Gastroesophageal sphincter (tissue), 4 donors: ENCODE measurements around the gene AFG1L. TPM values are rescaled to one million over a fixed set of nuclear protein-coding genes. Genes with fewer than 3 reads are reported as not detected.

ENCODE experiments used
- ATAC-seq: fragments of 150-250 bp; one replicate; pipeline ENCODE4 v1.9.1; 2016; ENCODE audit warnings: mild to moderate bottlenecking, moderate library complexity
- H3K27ac ChIP-seq, 4 donors: fragments of 200-600 bp; sonication (generic) in 3 of 4; 1 replicate in 3 of 4; 2 replicates in 1 of 4; pipeline ENCODE4 v1.5.1; 2016 to 2019
- H3K27me3 ChIP-seq: fragments of 200-600 bp; sonication (generic); one replicate; pipeline ENCODE4 v1.5.1; 2019
- H3K36me3 ChIP-seq, 2 donors: fragments of 200-600 bp; sonication (generic); one replicate each; pipeline ENCODE4 v1.5.1; 2019; ENCODE audit warnings: control low read depth in 1 of 2
- H3K4me1 ChIP-seq, 3 donors: fragments of 200-600 bp; sonication (generic); 1 replicate in 2 of 3; 2 replicates in 1 of 3; pipeline ENCODE4 v1.5.1; 2016 to 2019; ENCODE audit warnings: control low read depth in 2 of 3
- H3K4me3 ChIP-seq, 2 donors: fragments of 200-600 bp; sonication (generic); one replicate each; pipeline ENCODE4 v1.5.1; 2019; ENCODE audit warnings: mild to moderate bottlenecking in 1 of 2, moderate library complexity in 1 of 2
- H3K9me3 ChIP-seq, 3 donors: fragments of 200-600 bp; sonication (generic); one replicate each; pipeline ENCODE4 v1.5.1; 2017 to 2019; ENCODE audit warnings: control low read depth in 2 of 3
- CTCF ChIP-seq, 4 experiments: fragments of 200-600 bp in 2 of 4; fragments of 450-650 bp in 2 of 4; sonication (generic) in 1 of 4; IDR thresholded peaks; one replicate each; pipeline ENCODE4 v1.5.1; 2017 to 2019; ENCODE audit warnings: antibody characterized with exemption in 4 of 4, mild to moderate bottlenecking in 2 of 4, moderate library complexity in 2 of 4
- EP300 ChIP-seq: sonication (generic); formaldehyde crosslinking; IDR thresholded peaks from one replicate; pipeline ENCODE4 v1.6.1; 2017; ENCODE audit warnings: antibody characterized with exemption, mild to moderate bottlenecking
- POLR2A ChIP-seq, 2 donors: fragments of 450-650 bp; IDR thresholded peaks; one replicate each; pipeline ENCODE4 v1.6.1; 2017; ENCODE audit warnings: antibody characterized with exemption in 2 of 2, mild to moderate bottlenecking in 2 of 2, moderate library complexity in 1 of 2
- POLR2AphosphoS5 ChIP-seq: sonication (generic); formaldehyde crosslinking; IDR thresholded peaks from one replicate; pipeline ENCODE4 v1.6.1; 2017; ENCODE audit warnings: antibody characterized with exemption
- WGBS, 2 donors: methylation state at CpG; one replicate each; pipeline ENCODE4 v1.1.5; 2018; ENCODE audit warnings: low coverage in 1 of 2; 5-methylcytosine and 5-hydroxymethylcytosine counted together
- total RNA-seq, 4 donors: library from RNA; depleted of rRNA; stranded (reverse); fragments of >200 nt; gene quantifications; one replicate each; pipeline ENCODE4 v1.1.0, GENCODE V29; 2016

The AFG1L gene
- total RNA-seq, 4 donors from 2014 or later, result 1.6 to 7.6 (median 5.7) TPM

DNA sequence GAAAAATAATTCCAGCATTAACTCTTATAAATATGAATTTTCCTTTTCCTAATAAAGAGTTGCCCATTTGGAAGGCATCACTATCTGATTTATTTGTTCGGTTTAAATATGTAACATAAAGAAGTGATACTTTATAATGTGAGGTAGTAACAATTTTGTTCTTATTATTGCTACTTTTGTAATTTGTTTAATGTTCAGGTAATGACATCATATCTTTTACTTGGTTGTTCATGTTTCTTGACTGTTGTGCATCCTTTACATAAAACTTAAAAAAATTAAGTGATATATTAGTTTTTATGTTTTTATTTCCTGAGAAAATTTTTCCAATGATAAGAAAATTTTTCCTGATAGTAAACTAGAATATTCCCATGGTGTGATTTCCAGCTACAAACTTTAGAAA, 124.6 kb downstream of the AFG1L start:
- no peak for ATAC-seq
- H3K9me3 ChIP-seq, result no peaks in the 10 kb centered on the region
- H3K4me1 ChIP-seq, result no peaks in the 10 kb centered on the region
- H3K4me3 ChIP-seq, result no peak overlapping the region
- H3K27ac ChIP-seq, result no peak overlapping the region
- TF ChIP-seq CTCF (IDR thresholded peaks at IDR 0.05) (no peak), POLR2AphosphoS5 (no peak), POLR2A (IDR thresholded peaks at IDR 0.05) (no peak)
- H3K27me3 ChIP-seq, result no peaks in the 10 kb centered on the region
- 92 to 93% methylated on average over 1 of the region's 1 CpG for WGBS, 2 donors
- H3K36me3 ChIP-seq, result no peaks in the 10 kb centered on the region

GRCh38 chr6:108419934-108420609, 125.2 kb downstream of the AFG1L start:
- Histone ChIP-seq H3K9me3 (no peaks in the 10 kb centered on the region), H3K4me3 (no peak overlapping the region), H3K4me1 (no peaks in the 10 kb centered on the region), H3K36me3 (no peaks in the 10 kb centered on the region), H3K27ac (no peak overlapping the region), H3K27me3 (no peaks in the 10 kb centered on the region)
- 68 to 71% methylated on average over 2 of the region's 2 CpGs for WGBS, 2 donors
- no peak for ATAC-seq
- TF ChIP-seq POLR2A (IDR thresholded peaks at IDR 0.05) (no peak), CTCF (IDR thresholded peaks at IDR 0.05) (no peak), POLR2AphosphoS5 (no peak), EP300 (no peak)

GRCh38 chr6:108421366-108421765, 126.5 kb downstream of the AFG1L start:
- 92 to 95% methylated on average over 4 to 6 of the region's 6 CpGs for WGBS, 2 donors
- H3K4me3 ChIP-seq, result no peak overlapping the region
- ATAC-seq, result no peak
- H3K36me3 ChIP-seq, result no peaks in the 10 kb centered on the region
- no peaks in the 10 kb centered on the region for H3K27me3 ChIP-seq
- H3K27ac ChIP-seq, result no peak overlapping the region
- H3K9me3 ChIP-seq, result no peaks in the 10 kb centered on the region
- H3K4me1 ChIP-seq, result no peaks in the 10 kb centered on the region
- TF ChIP-seq EP300, result no peak
- no peak for TF ChIP-seq POLR2AphosphoS5
- no peak for TF ChIP-seq CTCF (IDR thresholded peaks at IDR 0.05)
- no peak for TF ChIP-seq POLR2A (IDR thresholded peaks at IDR 0.05)

GRCh38 chr6:108423982-108424705, 129.3 kb downstream of the AFG1L start:
- no peak for TF ChIP-seq POLR2A (IDR thresholded peaks at IDR 0.05)
- TF ChIP-seq POLR2AphosphoS5, result no peak
- no peak for TF ChIP-seq CTCF (IDR thresholded peaks at IDR 0.05)
- TF ChIP-seq EP300, result no peak
- Histone ChIP-seq H3K4me3 (no peak overlapping the region), H3K27me3 (no peaks in the 10 kb centered on the region), H3K36me3 (no peaks in the 10 kb centered on the region), H3K4me1 (no peaks in the 10 kb centered on the region), H3K9me3 (no peaks in the 10 kb centered on the region), H3K27ac (no peak overlapping the region)
- ATAC-seq, result no peak
- WGBS, 2 donors, result 88 to 100% methylated on average over 1 of the region's 1 CpG

DNA sequence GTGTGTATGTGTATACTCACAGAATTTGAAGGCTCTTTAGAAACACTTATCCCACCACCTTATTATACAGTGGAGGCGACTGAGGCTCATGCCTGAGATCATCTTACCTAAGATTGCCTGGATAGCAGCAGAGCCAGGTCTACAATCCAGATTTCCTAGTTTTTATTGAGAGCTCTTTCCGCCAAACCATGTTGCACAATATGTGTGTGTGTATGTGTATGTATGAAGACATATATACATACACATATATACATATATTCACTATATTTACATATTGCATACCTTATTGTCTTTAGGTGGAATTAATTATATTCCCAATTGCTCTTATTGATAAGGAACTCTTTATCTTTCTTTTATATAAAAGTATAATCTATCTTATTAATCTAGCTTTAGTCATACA, 130.6 kb downstream of the AFG1L start:
- Histone ChIP-seq H3K9me3 (no peaks in the 10 kb centered on the region), H3K27ac (no peak overlapping the region), H3K4me3 (no peak overlapping the region), H3K36me3 (no peaks in the 10 kb centered on the region), H3K4me1 (no peaks in the 10 kb centered on the region), H3K27me3 (no peaks in the 10 kb centered on the region)
- TF ChIP-seq EP300 (no peak), CTCF (IDR thresholded peaks at IDR 0.05) (no peak), POLR2A (IDR thresholded peaks at IDR 0.05) (no peak), POLR2AphosphoS5 (no peak)
- 97 to 100% methylated on average over 2 of the region's 2 CpGs for WGBS, 2 donors
- no peak for ATAC-seq
